PC-3 (cell line): Measurements from ENCODE around the gene ZNF516. TPM values are rescaled to one million over a fixed set of nuclear protein-coding genes. Genes with fewer than 3 reads are reported as not detected.

Experiments used
- ATAC-seq: fragments of 200-7000 bp; cut with Tn5 transposase; 2 replicates; pipeline ENCODE4 v1.9.1; 2020; ENCODE audit warnings: mild to moderate bottlenecking, moderate library complexity
- BruUV-seq: library from RNA; stranded (reverse); fragments of 400-500 nt; replicated peaks from 2 replicates; lab custom pipeline; 2021; lab: Mats Ljungman, UMichigan
- CTCF ChIA-PET: fragments of 300-600 bp; sonication (Branson Sonifier 250); formaldehyde crosslinking; loops from one replicate; lab custom pipeline; 2022; ENCODE audit warnings: antibody characterized with exemption; lab: Charles Lee
- POLR2A ChIA-PET: fragments of 300-600 bp; sonication (Branson Sonifier 250); formaldehyde crosslinking; loops from one replicate; lab custom pipeline; 2022; ENCODE audit warnings: antibody characterized with exemption; ENCODE audit not compliant: unreplicated experiment; lab: Charles Lee
- DNase-seq: peaks from one replicate; pipeline ENCODE4 v3.0.0-alpha.2; 2015
- H2AFZ ChIP-seq: fragments of 300-600 bp; sonication (generic); 2 replicates; pipeline ENCODE4 v1.6.0; 2016; ENCODE audit warnings: antibody characterized with exemption, low read length
- H3F3A ChIP-seq: fragments of 300-600 bp; sonication (generic); one replicate; pipeline ENCODE4 v1.6.0; 2017; ENCODE audit warnings: antibody characterized with exemption, low read length, control low read depth, mild to moderate bottlenecking; ENCODE audit not compliant: unreplicated experiment
- H3K27ac ChIP-seq: fragments of 300-600 bp; sonication (generic); 2 replicates; pipeline ENCODE4 v1.5.1; 2016; ENCODE audit warnings: mild to moderate bottlenecking, low read length
- H3K27me3 ChIP-seq: fragments of 300-600 bp; sonication (generic); 2 replicates; pipeline ENCODE4 v1.6.1; 2016; ENCODE audit warnings: low read length, mixed read lengths
- H3K36me3 ChIP-seq: fragments of 300-600 bp; sonication (generic); 2 replicates; pipeline ENCODE4 v1.6.1; 2016; ENCODE audit warnings: low read depth, mixed run types, low read length, mixed read lengths
- H3K4me1 ChIP-seq: fragments of 300-600 bp; sonication (generic); 2 replicates; pipeline ENCODE4 v1.5.1; 2016; ENCODE audit warnings: low read length; ENCODE audit not compliant: insufficient read depth
- H3K4me2 ChIP-seq: fragments of 300-600 bp; sonication (generic); 2 replicates; pipeline ENCODE4 v1.6.0; 2016; ENCODE audit warnings: low read length
- H3K4me3 ChIP-seq: fragments of 300-600 bp; sonication (generic); 2 replicates; pipeline ENCODE4 v1.5.1; 2016; ENCODE audit warnings: mild to moderate bottlenecking, low read length, mixed read lengths
- H3K79me2 ChIP-seq: fragments of 300-600 bp; sonication (generic); 2 replicates; pipeline ENCODE4 v1.6.1; 2017; ENCODE audit warnings: low read length, mixed read lengths
- H3K9ac ChIP-seq: fragments of 300-600 bp; sonication (generic); 2 replicates; pipeline ENCODE4 v1.6.0; 2016; ENCODE audit warnings: mild to moderate bottlenecking, low read length
- H3K9me2 ChIP-seq: fragments of 300-600 bp; sonication (generic); replicated peaks from 2 replicates; pipeline ENCODE4 v1.6.1; 2016; ENCODE audit warnings: mixed run types, low read length, mixed read lengths
- H3K9me3 ChIP-seq: fragments of 300-600 bp; sonication (generic); 2 replicates; pipeline ENCODE4 v1.6.1; 2016; ENCODE audit warnings: low read length, mixed read lengths
- H4K20me1 ChIP-seq: fragments of 300-600 bp; sonication (generic); 2 replicates; pipeline ENCODE4 v1.6.1; 2016; ENCODE audit warnings: low read length, mixed read lengths
- CTCF ChIP-seq: fragments of 300-600 bp; sonication (generic); conservative IDR thresholded peaks from 2 replicates; pipeline ENCODE4 v1.5.1; 2017; ENCODE audit warnings: antibody characterized with exemption, low read depth, mild to moderate bottlenecking, low read length
- EZH2 ChIP-seq: fragments of 300-600 bp; sonication (generic); IDR thresholded peaks from one replicate; pipeline ENCODE4 v1.6.1; 2017; ENCODE audit warnings: antibody characterized with exemption, mild to moderate bottlenecking, low read length; ENCODE audit not compliant: unreplicated experiment
- EZH2phosphoT487 ChIP-seq: fragments of 300-600 bp; sonication (generic); IDR thresholded peaks from 2 replicates; pipeline ENCODE4 v1.6.1; 2018; ENCODE audit warnings: mild to moderate bottlenecking, antibody characterized with exemption, low read length, borderline replicate concordance
- intact Hi-C: fragments of 100-400 bp; cut with micrococcal nuclease; formaldehyde crosslinking; loops from 2 replicates; pipeline ENCODE4 v1.9.0; 2023
- total RNA-seq: library from RNA; depleted of rRNA; stranded (reverse); fragments of >200 nt; gene quantifications from 2 replicates; pipeline ENCODE4 v1.2.3, GENCODE V29; 2014

Gene ZNF516
- total RNA-seq, 1 experiment from 2014 or later, result 4.0 TPM

DNA sequence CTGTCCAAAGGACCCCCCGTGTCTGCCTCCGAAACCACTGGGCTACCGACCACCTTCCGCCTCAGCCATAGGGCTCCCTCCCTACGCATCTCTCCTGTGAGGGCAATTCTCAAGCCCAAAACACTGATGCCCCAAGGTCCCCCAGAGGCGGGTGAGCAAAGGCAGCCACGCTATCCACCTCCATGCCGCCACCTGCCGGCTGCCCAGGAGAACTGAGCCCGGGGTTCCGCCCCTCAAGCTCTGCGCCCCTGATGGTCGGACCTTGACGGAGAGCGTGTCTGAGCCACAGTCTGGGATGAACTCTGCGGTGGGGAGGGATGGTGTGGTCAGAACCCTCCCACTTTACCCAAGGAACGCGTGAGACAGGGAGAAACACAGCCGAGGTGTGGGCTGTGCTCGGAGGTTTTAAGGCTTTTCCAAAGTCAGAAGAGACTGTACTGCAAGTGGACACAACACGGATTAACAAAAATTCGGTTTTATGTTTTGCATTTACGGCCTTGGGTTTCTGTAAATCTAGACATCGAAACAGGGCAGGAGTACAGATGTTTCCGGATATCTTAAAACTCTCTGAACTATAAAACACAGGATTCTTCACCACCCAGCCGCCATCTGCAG, 114.1 kb downstream of the ZNF516 start:
- no peak overlapping the region for H2AFZ ChIP-seq
- no peaks in the 10 kb centered on the region for H4K20me1 ChIP-seq
- no peak overlapping the region for H3K27ac ChIP-seq
- no peak overlapping the region for H3K4me3 ChIP-seq
- H3K4me1 ChIP-seq, result peaks cover 10% of the 10 kb centered on the region
- H3K79me2 ChIP-seq, result no peaks in the 10 kb centered on the region
- no peaks in the 10 kb centered on the region for H3K36me3 ChIP-seq
- no peak for TF ChIP-seq EZH2
- TF ChIP-seq CTCF, result peak; percentile 38
- TF ChIP-seq EZH2phosphoT487, result no peak
- ATAC-seq (no peak), DNase-seq (no peak)
- H3K27me3 ChIP-seq, result peaks cover 5% of the 10 kb centered on the region
- H3K9me2 ChIP-seq, result no peaks in the 10 kb centered on the region
- ChIA-PET POLR2A (no interaction called here), CTCF (interaction anchor here (0.7 kb wide), 1 partner anchor 65 kb away, joined by 3 read pairs; no protein-coding TSS in a partner anchor)
- H3K4me2 ChIP-seq, result no peak overlapping the region
- no peak overlapping the region for H3K9ac ChIP-seq
- no peaks in the 10 kb centered on the region for H3F3A ChIP-seq
- no TSS peak for BruUV-seq
- H3K9me3 ChIP-seq, result no peaks in the 10 kb centered on the region
- intact Hi-C loops, result no loop called here

GRCh38 chr18:76380127-76380729, 114.8 kb downstream of the ZNF516 start:
- Histone ChIP-seq H3K9ac (no peak overlapping the region), H3K4me2 (no peak overlapping the region), H3K9me3 (no peaks in the 10 kb centered on the region), H3K27me3 (no peaks in the 10 kb centered on the region), H2AFZ (no peak overlapping the region), H3K4me1 (peaks cover 11% of the 10 kb centered on the region), H4K20me1 (no peaks in the 10 kb centered on the region), H3K27ac (no peak overlapping the region), H3K4me3 (no peak overlapping the region), H3K79me2 (no peaks in the 10 kb centered on the region), H3K36me3 (no peaks in the 10 kb centered on the region), H3K9me2 (no peaks in the 10 kb centered on the region), H3F3A (no peaks in the 10 kb centered on the region)
- DNase-seq, result no peak
- POLR2A ChIA-PET, result no interaction called here
- intact Hi-C loops, result no loop called here
- ATAC-seq, result no peak
- no TSS peak for BruUV-seq
- no peak for TF ChIP-seq CTCF
- TF ChIP-seq EZH2phosphoT487, result no peak
- no peak for TF ChIP-seq EZH2
- CTCF ChIA-PET, result no interaction called here
